Astrocyte (in vitro differentiated cells and primary cell): ENCODE data around the gene PIGO. TPM values are rescaled to one million over a fixed set of nuclear protein-coding genes. Genes with fewer than 3 reads are reported as not detected.

Experiments
- DNase-seq: peaks from one replicate; pipeline ENCODE4 v3.0.0-alpha.2; 2010; ENCODE audit warnings: low read depth
- FAIRE-seq: peaks from 2 replicates; lab custom pipeline; 2011; peaks lifted over from hg19 to GRCh38; lab: Jason Lieb, UNC
- H2AFZ ChIP-seq: 2 replicates; pipeline ENCODE4 v1.6.0; 2012; ENCODE audit warnings: low read depth, low read length, inconsistent platforms
- H3K27ac ChIP-seq: 2 replicates; pipeline ENCODE4 v1.5.1; 2011; ENCODE audit warnings: low read depth, low read length, inconsistent platforms
- H3K27me3 ChIP-seq: 2 replicates; pipeline ENCODE4 v1.6.0; 2011; ENCODE audit warnings: low read length, inconsistent platforms; ENCODE audit not compliant: insufficient read depth
- H3K36me3 ChIP-seq: 2 replicates; pipeline ENCODE4 v1.5.1; 2011; ENCODE audit warnings: low read length, inconsistent platforms; ENCODE audit not compliant: insufficient read depth
- H3K4me1 ChIP-seq: 2 replicates; pipeline ENCODE4 v1.5.1; 2011; ENCODE audit warnings: low read length, inconsistent platforms; ENCODE audit not compliant: insufficient read depth
- H3K4me2 ChIP-seq: 2 replicates; pipeline ENCODE4 v1.6.0; 2012; ENCODE audit warnings: low read length, inconsistent platforms
- H3K4me3 ChIP-seq: 2 replicates; pipeline ENCODE4 v1.5.1; 2011; ENCODE audit warnings: low read depth, mild to moderate bottlenecking, low read length, inconsistent platforms; ENCODE audit not compliant: insufficient read depth
- H3K79me2 ChIP-seq: 2 replicates; pipeline ENCODE4 v1.6.0; 2012; ENCODE audit warnings: mild to moderate bottlenecking, low read length, inconsistent platforms; ENCODE audit not compliant: insufficient read depth
- H3K9ac ChIP-seq: 2 replicates; pipeline ENCODE4 v1.6.0; 2012; ENCODE audit warnings: mild to moderate bottlenecking, low read length, inconsistent platforms
- H3K9me3 ChIP-seq: 2 replicates; pipeline ENCODE4 v1.5.1; 2012; ENCODE audit warnings: low read depth, mild to moderate bottlenecking, low read length, inconsistent platforms; ENCODE audit not compliant: insufficient read depth
- H4K20me1 ChIP-seq: 2 replicates; pipeline ENCODE4 v1.6.0; 2012; ENCODE audit warnings: low read length, inconsistent platforms; ENCODE audit not compliant: insufficient read depth
- H3K27ac Mint-ChIP-seq: one replicate; pipeline ENCODE4 v1.8.0; 2021; ENCODE audit warnings: mild to moderate bottlenecking, mixed read lengths; ENCODE audit not compliant: unreplicated experiment
- H3K27me3 Mint-ChIP-seq: one replicate; pipeline ENCODE4 v1.8.0; 2021; ENCODE audit warnings: low read depth, mixed read lengths; ENCODE audit not compliant: unreplicated experiment
- H3K36me3 Mint-ChIP-seq: one replicate; pipeline ENCODE4 v1.8.0; 2021; ENCODE audit warnings: low read depth, mixed read lengths; ENCODE audit not compliant: unreplicated experiment
- H3K4me1 Mint-ChIP-seq: one replicate; pipeline ENCODE4 v1.8.0; 2021; ENCODE audit warnings: low read depth, mixed read lengths; ENCODE audit not compliant: unreplicated experiment
- H3K4me3 Mint-ChIP-seq: one replicate; pipeline ENCODE4 v1.8.0; 2021; ENCODE audit warnings: mild to moderate bottlenecking, moderate library complexity, mixed read lengths; ENCODE audit not compliant: unreplicated experiment
- H3K9me3 Mint-ChIP-seq: one replicate; pipeline ENCODE4 v1.8.0; 2021; ENCODE audit warnings: mild to moderate bottlenecking, mixed read lengths; ENCODE audit not compliant: unreplicated experiment
- EZH2 ChIP-seq: IDR thresholded peaks from 2 replicates; pipeline ENCODE4 v1.6.1; 2012; ENCODE audit warnings: mild to moderate bottlenecking, low read length, inconsistent platforms; ENCODE audit not compliant: insufficient read depth
- total RNA-seq: library from RNA; stranded (reverse); gene quantifications from 2 replicates; pipeline ENCODE4 v1.2.1, GENCODE V29; 2021
- TF ChIP-seq, protein P1 (sequence below): IDR thresholded peaks from 2 replicates; pipeline ENCODE4 v1.5.1; 2011; ENCODE audit warnings: low read depth, mild to moderate bottlenecking, inconsistent platforms, low read length, moderate library complexity; ENCODE audit not compliant: insufficient read depth

Gene PIGO
- total RNA-seq, 1 donor from 2014 or later: 19.7 TPM

- peaks cover 15% of the 10 kb centered on the region for H3K9me3 Mint-ChIP-seq
- no peak overlapping the region for H2AFZ ChIP-seq
- H3K4me3 ChIP-seq: no peak overlapping the region
- no peaks in the 10 kb centered on the region for H3K4me1 Mint-ChIP-seq
- H3K4me3 Mint-ChIP-seq: no peak overlapping the region
- H3K27ac ChIP-seq: no peak overlapping the region
- no peak for TF ChIP-seq EZH2
- TF ChIP-seq, protein P1, sequence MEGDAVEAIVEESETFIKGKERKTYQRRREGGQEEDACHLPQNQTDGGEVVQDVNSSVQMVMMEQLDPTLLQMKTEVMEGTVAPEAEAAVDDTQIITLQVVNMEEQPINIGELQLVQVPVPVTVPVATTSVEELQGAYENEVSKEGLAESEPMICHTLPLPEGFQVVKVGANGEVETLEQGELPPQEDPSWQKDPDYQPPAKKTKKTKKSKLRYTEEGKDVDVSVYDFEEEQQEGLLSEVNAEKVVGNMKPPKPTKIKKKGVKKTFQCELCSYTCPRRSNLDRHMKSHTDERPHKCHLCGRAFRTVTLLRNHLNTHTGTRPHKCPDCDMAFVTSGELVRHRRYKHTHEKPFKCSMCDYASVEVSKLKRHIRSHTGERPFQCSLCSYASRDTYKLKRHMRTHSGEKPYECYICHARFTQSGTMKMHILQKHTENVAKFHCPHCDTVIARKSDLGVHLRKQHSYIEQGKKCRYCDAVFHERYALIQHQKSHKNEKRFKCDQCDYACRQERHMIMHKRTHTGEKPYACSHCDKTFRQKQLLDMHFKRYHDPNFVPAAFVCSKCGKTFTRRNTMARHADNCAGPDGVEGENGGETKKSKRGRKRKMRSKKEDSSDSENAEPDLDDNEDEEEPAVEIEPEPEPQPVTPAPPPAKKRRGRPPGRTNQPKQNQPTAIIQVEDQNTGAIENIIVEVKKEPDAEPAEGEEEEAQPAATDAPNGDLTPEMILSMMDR: no peak
- H3K27ac Mint-ChIP-seq: no peak overlapping the region
- H3K79me2 ChIP-seq: no peaks in the 10 kb centered on the region
- no peaks in the 10 kb centered on the region for H4K20me1 ChIP-seq
- no peaks in the 10 kb centered on the region for H3K27me3 ChIP-seq
- H3K4me2 ChIP-seq: no peak overlapping the region
- H3K9me3 ChIP-seq: peaks cover 7% of the 10 kb centered on the region
- H3K36me3 ChIP-seq: no peaks in the 10 kb centered on the region
- peaks cover 1% of the 10 kb centered on the region for H3K36me3 Mint-ChIP-seq
- DNase-seq: no peak
- no peaks in the 10 kb centered on the region for H3K4me1 ChIP-seq
- H3K27me3 Mint-ChIP-seq: no peaks in the 10 kb centered on the region
- no peak for FAIRE-seq
- no peak overlapping the region for H3K9ac ChIP-seq
Observed at GRCh38 chr9:35136866-35137265, 40.5 kb upstream of the PIGO start.

DNA sequence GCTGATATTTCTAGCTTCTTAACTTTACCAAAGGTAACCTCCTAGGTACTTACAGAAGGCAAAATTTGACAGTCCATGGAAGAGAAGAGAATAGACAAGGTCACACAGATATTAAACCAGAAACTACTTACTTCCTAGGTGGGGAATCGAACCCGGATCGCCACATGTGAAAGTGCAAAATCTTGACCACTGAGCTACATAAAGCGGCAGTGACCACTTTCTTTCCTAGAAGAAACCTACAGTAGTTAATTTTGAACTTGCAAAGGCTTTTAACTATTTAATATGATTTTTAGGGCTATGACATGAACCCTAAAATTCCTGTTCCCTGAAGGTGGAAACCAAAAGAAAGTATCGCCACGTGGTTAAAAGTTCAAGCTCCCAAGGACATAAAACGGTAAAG lies 39.6 kb upstream of the PIGO start:
- no peaks in the 10 kb centered on the region for H3K4me1 Mint-ChIP-seq
- no peak overlapping the region for H3K9ac ChIP-seq
- H3K9me3 Mint-ChIP-seq: peaks cover 11% of the 10 kb centered on the region
- no peak overlapping the region for H3K27ac ChIP-seq
- H3K4me3 Mint-ChIP-seq: no peak overlapping the region
- no peak for DNase-seq
- FAIRE-seq: no peak
- H3K27me3 Mint-ChIP-seq: no peaks in the 10 kb centered on the region
- no peak overlapping the region for H3K4me2 ChIP-seq
- H3K27me3 ChIP-seq: no peaks in the 10 kb centered on the region
- no peaks in the 10 kb centered on the region for H3K79me2 ChIP-seq
- TF ChIP-seq, protein P1: no peak
- TF ChIP-seq EZH2: no peak
- H3K4me1 ChIP-seq: no peaks in the 10 kb centered on the region
- H2AFZ ChIP-seq: no peak overlapping the region
- H3K9me3 ChIP-seq: peaks cover 4% of the 10 kb centered on the region
- no peaks in the 10 kb centered on the region for H3K36me3 ChIP-seq
- no peak overlapping the region for H3K27ac Mint-ChIP-seq
- H3K36me3 Mint-ChIP-seq: peaks cover 1% of the 10 kb centered on the region
- no peak overlapping the region for H3K4me3 ChIP-seq
- H4K20me1 ChIP-seq: no peaks in the 10 kb centered on the region

- DNase-seq: no peak
- H3K79me2 ChIP-seq: no peaks in the 10 kb centered on the region
- H2AFZ ChIP-seq: no peak overlapping the region
- no peak overlapping the region for H3K4me2 ChIP-seq
- no peaks in the 10 kb centered on the region for H3K27me3 Mint-ChIP-seq
- H3K27ac Mint-ChIP-seq: no peak overlapping the region
- H4K20me1 ChIP-seq: no peaks in the 10 kb centered on the region
- H3K4me1 ChIP-seq: no peaks in the 10 kb centered on the region
- no peaks in the 10 kb centered on the region for H3K36me3 ChIP-seq
- FAIRE-seq: no peak
- TF ChIP-seq, protein P1: no peak
- no peak for TF ChIP-seq EZH2
- no peak overlapping the region for H3K27ac ChIP-seq
- no peaks in the 10 kb centered on the region for H3K4me1 Mint-ChIP-seq
- no peaks in the 10 kb centered on the region for H3K36me3 Mint-ChIP-seq
- no peak overlapping the region for H3K4me3 ChIP-seq
- H3K9ac ChIP-seq: no peak overlapping the region
- H3K27me3 ChIP-seq: no peaks in the 10 kb centered on the region
- no peak overlapping the region for H3K4me3 Mint-ChIP-seq
- peaks cover 6% of the 10 kb centered on the region for H3K9me3 Mint-ChIP-seq
- peaks cover 6% of the 10 kb centered on the region for H3K9me3 ChIP-seq
Observed at GRCh38 chr9:35134920-35135319, 38.5 kb upstream of the PIGO start.
